ENCODE measurements around the gene VIPR2. TPM values are rescaled to one million over a fixed set of nuclear protein-coding genes. Genes with fewer than 3 reads are reported as not detected.

The VIPR2 gene
- total and polyA plus RNA-seq, 2 of the 13 experiments (the other 11 are each of a cell fraction or from before 2014, with no cell fraction given): not detected

DNA sequence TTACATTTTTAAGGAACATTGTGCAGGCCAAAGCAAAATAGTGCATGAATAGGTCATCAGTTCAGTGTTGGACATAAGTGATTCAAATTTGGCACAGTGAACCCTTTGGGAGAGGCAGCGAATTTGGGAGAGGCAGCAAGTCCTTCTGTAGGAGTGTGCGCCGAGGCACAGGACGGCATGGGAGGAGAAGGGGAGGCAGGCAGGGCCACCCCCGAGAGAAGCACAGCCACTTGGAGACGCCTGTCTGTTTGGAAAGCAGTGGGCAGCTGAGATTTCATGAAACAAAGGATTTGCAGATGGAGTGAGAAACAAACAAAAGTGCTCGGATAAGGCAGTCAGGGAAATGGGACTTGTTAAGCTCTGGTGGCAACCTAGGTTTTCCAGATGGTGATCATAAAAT, 30.6 kb downstream of the VIPR2 start:
- Histone ChIP-seq H3K9me3 (ENCODE audit: low read length) (no peaks in the 10 kb centered on the region), H3K79me2 (ENCODE audit: insufficient read depth, low read length) (no peaks in the 10 kb centered on the region), H3K4me1 (ENCODE audit: insufficient read depth, low read length) (no peaks in the 10 kb centered on the region), H3K36me3 (replicated peaks in 1 of 2; ENCODE audit: control insufficient read depth in 1 of 2, insufficient read depth in 2 of 2, low read length in 2 of 2) (no peaks in the 10 kb centered on the region), H3K27ac (ENCODE audit: extremely low read length, insufficient read depth, low read length) (no peak overlapping the region), H2AFZ (ENCODE audit: low read length) (no peak overlapping the region), H3K27me3 (ENCODE audit: control insufficient read depth in 1 of 2, insufficient read depth in 2 of 2, low read length in 2 of 2) (peaks cover 5 to 80% of the 10 kb centered on the region in 2 experiments; a peak in 4 of 5 replicates), H3K4me3 (replicated peaks in 1 of 3; ENCODE audit: insufficient read depth in 1 of 3, low read depth in 2 of 3, low read length in 3 of 3) (no peak overlapping the region), H3K9ac (ENCODE audit: insufficient read depth, low read depth, low read length) (no peak overlapping the region), H3K4me2 (ENCODE audit: low read depth, low read length) (no peak overlapping the region), H4K20me1 (ENCODE audit: insufficient read depth, low read length) (no peaks in the 10 kb centered on the region)
- no peak for TF ChIP-seq ZSCAN20 (CRISPR knock-in tag; IDR thresholded peaks at IDR 0.05; ENCODE audit: borderline replicate concordance)
- no peak for TF ChIP-seq ZNF234 (CRISPR knock-in tag; conservative IDR thresholded peaks at IDR 0.05)
- no peak for TF ChIP-seq ZNF839 (CRISPR knock-in tag; IDR thresholded peaks at IDR 0.05; ENCODE audit: borderline replicate concordance)
- WGBS (ENCODE audit: low lambda C conversion rate): 10% methylated on average over 7 of the region's 7 CpGs
- FAIRE-seq (no peak), DNase-seq (ENCODE audit: low spot score) (no peak), ATAC-seq (no peak)
- CTCF ChIA-PET (ENCODE audit: low intra/inter-chr PET ratio, low total read pairs): no interaction called here
- no TSS peak for BruUV-seq (replicated peaks)
- POLR2A ChIA-PET: no interaction called here
- in situ Hi-C loops (cut with HindIII; ENCODE audit: extremely low pct_ligation_motif_present, low pct_unique_long_range_greater_than_20kb): no loop called here
- intact Hi-C loops (cut with micrococcal nuclease; ENCODE audit: unreplicated experiment): no loop called here

DNA sequence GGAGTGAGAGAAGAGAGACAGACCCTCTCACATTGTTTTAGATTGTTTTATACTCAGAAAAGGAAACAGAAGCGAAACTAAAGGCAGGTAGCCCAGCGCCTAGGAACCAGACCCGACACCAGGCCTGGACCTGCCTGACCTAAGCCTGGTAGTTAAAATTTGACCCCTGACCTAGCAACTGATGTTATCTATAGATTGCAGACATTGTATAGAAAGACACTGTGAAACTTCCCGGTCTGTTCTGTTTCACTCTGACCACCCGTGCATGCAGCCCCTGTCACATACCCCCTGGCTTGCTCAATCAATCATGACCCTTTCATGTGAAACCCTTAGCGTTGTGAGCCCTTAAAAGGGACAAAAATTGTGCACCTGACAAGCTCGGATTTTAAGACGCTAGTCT, 31.6 kb downstream of the VIPR2 start:
- Histone ChIP-seq H3K4me2 (ENCODE audit: low read depth, low read length) (no peak overlapping the region), H3K9me3 (ENCODE audit: low read length) (no peaks in the 10 kb centered on the region), H3K4me1 (ENCODE audit: insufficient read depth, low read length) (no peaks in the 10 kb centered on the region), H3K9ac (ENCODE audit: insufficient read depth, low read depth, low read length) (no peak overlapping the region), H3K4me3 (replicated peaks in 1 of 3; ENCODE audit: insufficient read depth in 1 of 3, low read depth in 2 of 3, low read length in 3 of 3) (no peak overlapping the region), H3K36me3 (replicated peaks in 1 of 2; ENCODE audit: control insufficient read depth in 1 of 2, insufficient read depth in 2 of 2, low read length in 2 of 2) (no peaks in the 10 kb centered on the region), H2AFZ (ENCODE audit: low read length) (no peak overlapping the region), H3K27ac (ENCODE audit: extremely low read length, insufficient read depth, low read length) (no peak overlapping the region), H3K27me3 (ENCODE audit: control insufficient read depth in 1 of 2, insufficient read depth in 2 of 2, low read length in 2 of 2) (peaks cover 5 to 80% of the 10 kb centered on the region in 2 experiments; a peak in 4 of 5 replicates), H4K20me1 (ENCODE audit: insufficient read depth, low read length) (no peaks in the 10 kb centered on the region), H3K79me2 (ENCODE audit: insufficient read depth, low read length) (no peaks in the 10 kb centered on the region)
- 15% methylated on average over 8 of the region's 8 CpGs for WGBS (ENCODE audit: low lambda C conversion rate)
- no TSS peak for BruUV-seq (replicated peaks)
- ChIA-PET CTCF (ENCODE audit: low intra/inter-chr PET ratio, low total read pairs) (no interaction called here), POLR2A (no interaction called here)
- ATAC-seq: no peak
- no peak for FAIRE-seq
- in situ Hi-C loops (cut with HindIII; ENCODE audit: extremely low pct_ligation_motif_present, low pct_unique_long_range_greater_than_20kb): no loop called here
- intact Hi-C loops (cut with micrococcal nuclease; ENCODE audit: unreplicated experiment): no loop called here
- no peak for DNase-seq (ENCODE audit: low spot score)
- TF ChIP-seq, protein P1, sequence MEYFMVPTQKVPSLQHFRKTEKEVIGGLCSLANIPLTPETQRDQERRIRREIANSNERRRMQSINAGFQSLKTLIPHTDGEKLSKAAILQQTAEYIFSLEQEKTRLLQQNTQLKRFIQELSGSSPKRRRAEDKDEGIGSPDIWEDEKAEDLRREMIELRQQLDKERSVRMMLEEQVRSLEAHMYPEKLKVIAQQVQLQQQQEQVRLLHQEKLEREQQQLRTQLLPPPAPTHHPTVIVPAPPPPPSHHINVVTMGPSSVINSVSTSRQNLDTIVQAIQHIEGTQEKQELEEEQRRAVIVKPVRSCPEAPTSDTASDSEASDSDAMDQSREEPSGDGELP (IDR thresholded peaks at IDR 0.05; ENCODE audit: borderline replicate concordance, low read depth): no peak
- TF ChIP-seq ZNF619 (CRISPR knock-in tag; IDR thresholded peaks at IDR 0.05) (no peak), IRF2 (CRISPR knock-in tag; IDR thresholded peaks at IDR 0.05) (no peak), ZNF883 (CRISPR knock-in tag; IDR thresholded peaks at IDR 0.05; ENCODE audit: not compliant biosample characterization) (no peak), PRMT3 (CRISPR knock-in tag; IDR thresholded peaks at IDR 0.05; ENCODE audit: borderline replicate concordance, low read depth) (no peak), HDAC1 (CRISPR knock-in tag; IDR thresholded peaks at IDR 0.05) (no peak)
- TF ChIP-seq, protein P2, sequence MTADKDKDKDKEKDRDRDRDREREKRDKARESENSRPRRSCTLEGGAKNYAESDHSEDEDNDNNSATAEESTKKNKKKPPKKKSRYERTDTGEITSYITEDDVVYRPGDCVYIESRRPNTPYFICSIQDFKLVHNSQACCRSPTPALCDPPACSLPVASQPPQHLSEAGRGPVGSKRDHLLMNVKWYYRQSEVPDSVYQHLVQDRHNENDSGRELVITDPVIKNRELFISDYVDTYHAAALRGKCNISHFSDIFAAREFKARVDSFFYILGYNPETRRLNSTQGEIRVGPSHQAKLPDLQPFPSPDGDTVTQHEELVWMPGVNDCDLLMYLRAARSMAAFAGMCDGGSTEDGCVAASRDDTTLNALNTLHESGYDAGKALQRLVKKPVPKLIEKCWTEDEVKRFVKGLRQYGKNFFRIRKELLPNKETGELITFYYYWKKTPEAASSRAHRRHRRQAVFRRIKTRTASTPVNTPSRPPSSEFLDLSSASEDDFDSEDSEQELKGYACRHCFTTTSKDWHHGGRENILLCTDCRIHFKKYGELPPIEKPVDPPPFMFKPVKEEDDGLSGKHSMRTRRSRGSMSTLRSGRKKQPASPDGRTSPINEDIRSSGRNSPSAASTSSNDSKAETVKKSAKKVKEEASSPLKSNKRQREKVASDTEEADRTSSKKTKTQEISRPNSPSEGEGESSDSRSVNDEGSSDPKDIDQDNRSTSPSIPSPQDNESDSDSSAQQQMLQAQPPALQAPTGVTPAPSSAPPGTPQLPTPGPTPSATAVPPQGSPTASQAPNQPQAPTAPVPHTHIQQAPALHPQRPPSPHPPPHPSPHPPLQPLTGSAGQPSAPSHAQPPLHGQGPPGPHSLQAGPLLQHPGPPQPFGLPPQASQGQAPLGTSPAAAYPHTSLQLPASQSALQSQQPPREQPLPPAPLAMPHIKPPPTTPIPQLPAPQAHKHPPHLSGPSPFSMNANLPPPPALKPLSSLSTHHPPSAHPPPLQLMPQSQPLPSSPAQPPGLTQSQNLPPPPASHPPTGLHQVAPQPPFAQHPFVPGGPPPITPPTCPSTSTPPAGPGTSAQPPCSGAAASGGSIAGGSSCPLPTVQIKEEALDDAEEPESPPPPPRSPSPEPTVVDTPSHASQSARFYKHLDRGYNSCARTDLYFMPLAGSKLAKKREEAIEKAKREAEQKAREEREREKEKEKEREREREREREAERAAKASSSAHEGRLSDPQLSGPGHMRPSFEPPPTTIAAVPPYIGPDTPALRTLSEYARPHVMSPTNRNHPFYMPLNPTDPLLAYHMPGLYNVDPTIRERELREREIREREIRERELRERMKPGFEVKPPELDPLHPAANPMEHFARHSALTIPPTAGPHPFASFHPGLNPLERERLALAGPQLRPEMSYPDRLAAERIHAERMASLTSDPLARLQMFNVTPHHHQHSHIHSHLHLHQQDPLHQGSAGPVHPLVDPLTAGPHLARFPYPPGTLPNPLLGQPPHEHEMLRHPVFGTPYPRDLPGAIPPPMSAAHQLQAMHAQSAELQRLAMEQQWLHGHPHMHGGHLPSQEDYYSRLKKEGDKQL (CRISPR knock-in tag; IDR thresholded peaks at IDR 0.05; ENCODE audit: low read depth): no peak
- TF ChIP-seq, protein P3, sequence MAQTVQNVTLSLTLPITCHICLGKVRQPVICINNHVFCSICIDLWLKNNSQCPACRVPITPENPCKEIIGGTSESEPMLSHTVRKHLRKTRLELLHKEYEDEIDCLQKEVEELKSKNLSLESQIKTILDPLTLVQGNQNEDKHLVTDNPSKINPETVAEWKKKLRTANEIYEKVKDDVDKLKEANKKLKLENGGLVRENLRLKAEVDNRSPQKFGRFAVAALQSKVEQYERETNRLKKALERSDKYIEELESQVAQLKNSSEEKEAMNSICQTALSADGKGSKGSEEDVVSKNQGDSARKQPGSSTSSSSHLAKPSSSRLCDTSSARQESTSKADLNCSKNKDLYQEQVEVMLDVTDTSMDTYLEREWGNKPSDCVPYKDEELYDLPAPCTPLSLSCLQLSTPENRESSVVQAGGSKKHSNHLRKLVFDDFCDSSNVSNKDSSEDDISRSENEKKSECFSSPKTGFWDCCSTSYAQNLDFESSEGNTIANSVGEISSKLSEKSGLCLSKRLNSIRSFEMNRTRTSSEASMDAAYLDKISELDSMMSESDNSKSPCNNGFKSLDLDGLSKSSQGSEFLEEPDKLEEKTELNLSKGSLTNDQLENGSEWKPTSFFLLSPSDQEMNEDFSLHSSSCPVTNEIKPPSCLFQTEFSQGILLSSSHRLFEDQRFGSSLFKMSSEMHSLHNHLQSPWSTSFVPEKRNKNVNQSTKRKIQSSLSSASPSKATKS (CRISPR knock-in tag; IDR thresholded peaks at IDR 0.05): no peak
